Smooth muscle cell (in vitro differentiated cells): ENCODE measurements around the gene ELAVL3. TPM values are rescaled to one million over a fixed set of nuclear protein-coding genes. Genes with fewer than 3 reads are reported as not detected.
"Not testable (repeated sequence)": the region's sequence is repeated elsewhere in the genome, so short reads cannot be mapped to it uniquely, and the experiment has no call there.

Experiments used
- DNase-seq: peaks from one replicate; lab custom pipeline; 2025; ENCODE audit not compliant: unreplicated experiment; lab: John Stamatoyannopoulos, UW
- H2AFZ ChIP-seq: fragments of 200-600 bp; sonication (generic); 2 replicates; pipeline ENCODE4 v1.6.0; 2016; ENCODE audit warnings: antibody characterized with exemption, low read depth, mild to moderate bottlenecking
- H3F3A ChIP-seq: fragments of 200-600 bp; sonication (generic); 2 replicates; pipeline ENCODE4 v1.6.0; 2017; ENCODE audit warnings: antibody characterized with exemption, low read depth
- H3K27ac ChIP-seq: fragments of 200-600 bp; sonication (generic); 2 replicates; pipeline ENCODE4 v1.5.1; 2016; ENCODE audit warnings: low read depth, mild to moderate bottlenecking
- H3K27me3 ChIP-seq: fragments of 200-600 bp; sonication (generic); 2 replicates; pipeline ENCODE4 v1.6.1; 2016; ENCODE audit warnings: low read depth, mild to moderate bottlenecking
- H3K36me3 ChIP-seq: fragments of 200-600 bp; sonication (generic); 2 replicates; pipeline ENCODE4 v1.5.1; 2016; ENCODE audit warnings: low read depth
- H3K4me1 ChIP-seq: fragments of 200-600 bp; sonication (generic); 2 replicates; pipeline ENCODE4 v1.5.1; 2016; ENCODE audit warnings: low read depth
- H3K4me2 ChIP-seq: fragments of 200-600 bp; sonication (generic); 2 replicates; pipeline ENCODE4 v1.6.0; 2016; ENCODE audit warnings: mild to moderate bottlenecking
- H3K4me3 ChIP-seq: fragments of 200-600 bp; sonication (generic); 2 replicates; pipeline ENCODE4 v1.5.1; 2016; ENCODE audit warnings: mild to moderate bottlenecking
- H3K79me2 ChIP-seq: fragments of 200-600 bp; sonication (generic); 2 replicates; pipeline ENCODE4 v1.6.0; 2016; ENCODE audit warnings: low read depth, mild to moderate bottlenecking
- H3K9ac ChIP-seq: fragments of 200-600 bp; sonication (generic); 2 replicates; pipeline ENCODE4 v1.6.0; 2016; ENCODE audit warnings: low read depth
- H3K9me3 ChIP-seq: fragments of 200-600 bp; sonication (generic); replicated peaks from 2 replicates; pipeline ENCODE4 v1.5.1; 2016; ENCODE audit warnings: low read depth
- H4K20me1 ChIP-seq: fragments of 200-600 bp; sonication (generic); 2 replicates; pipeline ENCODE4 v1.6.0; 2016; ENCODE audit warnings: low read depth
- CTCF ChIP-seq: fragments of 200-600 bp; sonication (generic); IDR thresholded peaks from 2 replicates; pipeline ENCODE4 v1.5.1; 2017; ENCODE audit warnings: borderline replicate concordance, mild to moderate bottlenecking, antibody characterized with exemption; ENCODE audit not compliant: insufficient read depth, poor library complexity, severe bottlenecking
- WGBS: methylation state at CpG from one replicate; pipeline ENCODE4 v1.1.7; 2016; ENCODE audit warnings: low lambda C conversion rate; 5-methylcytosine and 5-hydroxymethylcytosine counted together
- polyA plus RNA-seq: library from polyadenylated mRNA; unstranded; fragments of >200 nt; fragmentation: Nextera tagmentation; extraction: Ambion mirVana; gene quantifications from 2 replicates; pipeline ENCODE4 v1.2.1, GENCODE V29; 2016
- total RNA-seq: library from RNA; depleted of rRNA; stranded (reverse); fragments of >200 nt; gene quantifications from 2 replicates; pipeline ENCODE4 v1.2.3, GENCODE V29; 2014

Gene ELAVL3
- total and polyA plus RNA-seq, 2 experiments from 2014 or later: not detected

GRCh38 chr19:11435833-11436313 lies 45.0 kb downstream of the ELAVL3 start:
- peaks cover 4% of the 10 kb centered on the region for H3K4me1 ChIP-seq
- no peaks in the 10 kb centered on the region for H3K27me3 ChIP-seq
- no peak for DNase-seq
- peak overlapping the region; percentile 41 for H3K27ac ChIP-seq
- H3K9ac ChIP-seq: peak overlapping the region; percentile 65
- H3K9me3 ChIP-seq: no peaks in the 10 kb centered on the region
- H3K4me3 ChIP-seq: peak overlapping the region; percentile 70
- H3K4me2 ChIP-seq: peak overlapping the region; percentile 92
- TF ChIP-seq CTCF: no peak
- peaks cover 3% of the 10 kb centered on the region for H4K20me1 ChIP-seq
- H3F3A ChIP-seq: no peaks in the 10 kb centered on the region
- H3K79me2 ChIP-seq: peaks cover 20% of the 10 kb centered on the region
- no peaks in the 10 kb centered on the region for H3K36me3 ChIP-seq
- peak overlapping the region; percentile 78 for H2AFZ ChIP-seq
- 8% methylated on average over 21 of the region's 21 CpGs for WGBS

- WGBS: under 1% methylated on average over 52 of the region's 53 CpGs
- H3K79me2 ChIP-seq: peaks cover 20% of the 10 kb centered on the region
- no peaks in the 10 kb centered on the region for H3K36me3 ChIP-seq
These were observed 45.6 kb downstream of the ELAVL3 start, which contains the start of the genes ODAD3 and PRKCSH for GRCh38 chr19:11435057-11435832. TSS of gene ODAD3 (minus strand) at chr19:11435121. CDS start at chr19:11435016, 105 bp downstream. TSS of gene PRKCSH (plus strand) at chr19:11435635. CDS start at chr19:11436118, 483 bp downstream.

GRCh38 chr19:11434703-11435056 lies 46.2 kb downstream of the ELAVL3 start:
- H3K36me3 ChIP-seq: no peaks in the 10 kb centered on the region
- peak overlapping the region; percentile 70 for H3K4me3 ChIP-seq
- peak overlapping the region; percentile 78 for H3K27ac ChIP-seq
- H4K20me1 ChIP-seq: no peaks in the 10 kb centered on the region
- WGBS: 28% methylated on average over 9 of the region's 9 CpGs
- no peak for DNase-seq
- H3K9ac ChIP-seq: peak overlapping the region; percentile 51
- peak overlapping the region; percentile 81 for H3K4me2 ChIP-seq
- no peaks in the 10 kb centered on the region for H3K27me3 ChIP-seq
- TF ChIP-seq CTCF: no peak
- H3K4me1 ChIP-seq: peaks cover 4% of the 10 kb centered on the region
- H3K9me3 ChIP-seq: no peaks in the 10 kb centered on the region
- peak overlapping the region; percentile 93 for H2AFZ ChIP-seq
- no peaks in the 10 kb centered on the region for H3F3A ChIP-seq
- peaks cover 20% of the 10 kb centered on the region for H3K79me2 ChIP-seq

More at GRCh38 chr19:11435057-11435832, 45.6 kb downstream of the ELAVL3 start, which contains the start of the genes ODAD3 and PRKCSH:
- Histone ChIP-seq H3K4me1 (peaks cover 4% of the 10 kb centered on the region), H4K20me1 (no peaks in the 10 kb centered on the region), H3K27me3 (no peaks in the 10 kb centered on the region), H3K4me2 (peak within 1 kb of the TSS; percentile 92), H3K27ac (peak within 1 kb of the TSS; percentile 78), H3F3A (no peaks in the 10 kb centered on the region), H3K9me3 (no peaks in the 10 kb centered on the region), H2AFZ (peak within 1 kb of the TSS; percentile 93), H3K4me3 (peak within 1 kb of the TSS; percentile 70), H3K9ac (peak within 1 kb of the TSS; percentile 65)
- TF ChIP-seq CTCF: peak; percentile 71
- DNase-seq: peak; percentile 99

GRCh38 chr19:11433526-11433925 lies 47.3 kb downstream of the ELAVL3 start:
- H3K27ac ChIP-seq, H4K20me1 ChIP-seq, H3K36me3 ChIP-seq, H3K27me3 ChIP-seq, H3K9ac ChIP-seq, H2AFZ ChIP-seq, H3K4me2 ChIP-seq, H3K4me1 ChIP-seq, H3K4me3 ChIP-seq, H3F3A ChIP-seq, DNase-seq, H3K9me3 ChIP-seq: not testable (repeated sequence)
- WGBS: 98% methylated on average over 3 of the region's 3 CpGs
- peaks cover 20% of the 10 kb centered on the region for H3K79me2 ChIP-seq
